CD14-positive monocyte (primary cell): ENCODE measurements around the gene UBXN1. TPM values are rescaled to one million over a fixed set of nuclear protein-coding genes. Genes with fewer than 3 reads are reported as not detected.

Source experiments
- DNase-seq, 3 donors: peaks; one replicate each; pipeline ENCODE4 v3.0.0-alpha.2; 2011 to 2022
- H2AFZ ChIP-seq: 2 replicates; pipeline ENCODE4 v1.6.0; 2012; ENCODE audit warnings: mild to moderate bottlenecking, low read depth, low read length, inconsistent platforms; ENCODE audit not compliant: insufficient read depth, poor library complexity, severe bottlenecking
- H3K27ac ChIP-seq, 2 donors: 1 replicate in 1 of 2; 2 replicates in 1 of 2; pipeline ENCODE4 v1.5.1; 2012 to 2013; ENCODE audit warnings: low read length in 2 of 2, control low read depth in 1 of 2, inconsistent platforms in 1 of 2, low read depth in 1 of 2, mild to moderate bottlenecking in 1 of 2
- H3K27me3 ChIP-seq, 2 donors: one replicate each; pipeline versions ENCODE4 v1.6.0 to v1.6.1; 2011 to 2013; ENCODE audit warnings: low read length in 2 of 2; ENCODE audit not compliant: control insufficient read depth in 2 of 2, insufficient read depth in 2 of 2
- H3K36me3 ChIP-seq, 2 donors: replicated peaks in 1 of 2; 1 replicate in 1 of 2; 2 replicates in 1 of 2; pipeline versions ENCODE4 v1.5.1 to v1.6.1; 2012 to 2013; ENCODE audit warnings: low read length in 2 of 2, control low read depth in 1 of 2, inconsistent platforms in 1 of 2, mild to moderate bottlenecking in 1 of 2; ENCODE audit not compliant: insufficient read depth in 2 of 2, control insufficient read depth in 1 of 2
- H3K4me1 ChIP-seq, 2 donors: 1 replicate in 1 of 2; 2 replicates in 1 of 2; pipeline versions ENCODE4 v1.5.1 to v1.6.1; 2012 to 2013; ENCODE audit warnings: low read length in 2 of 2, control low read depth in 1 of 2, inconsistent platforms in 1 of 2, mild to moderate bottlenecking in 1 of 2, moderate library complexity in 1 of 2; ENCODE audit not compliant: insufficient read depth in 2 of 2, control insufficient read depth in 1 of 2
- H3K4me2 ChIP-seq: replicated peaks from 2 replicates; pipeline ENCODE3; 2012; ENCODE audit warnings: low read length, moderate library complexity, mild to moderate bottlenecking; ENCODE audit not compliant: poor library complexity, severe bottlenecking; ENCODE audit errors: extremely low read depth
- H3K4me3 ChIP-seq, 3 experiments: fragments of 200-600 bp in 1 of 3; sonication (generic) in 1 of 3; replicated peaks in 1 of 3; 1 replicate in 2 of 3; 2 replicates in 1 of 3; pipeline ENCODE4 v1.5.1; 2011 to 2013; ENCODE audit warnings: low read length in 3 of 3, mild to moderate bottlenecking in 3 of 3, control low read depth in 2 of 3, low read depth in 2 of 3, inconsistent platforms in 1 of 3, moderate library complexity in 1 of 3
- H3K79me2 ChIP-seq: 2 replicates; pipeline ENCODE4 v1.6.0; 2012; ENCODE audit warnings: mild to moderate bottlenecking, control low read depth, inconsistent platforms, low read length, moderate library complexity; ENCODE audit not compliant: insufficient read depth
- H3K9ac ChIP-seq: 2 replicates; pipeline ENCODE4 v1.6.0; 2017; ENCODE audit warnings: low read length, mild to moderate bottlenecking; ENCODE audit not compliant: insufficient read depth, poor library complexity, severe bottlenecking
- H3K9me3 ChIP-seq, 2 donors: replicated peaks in 1 of 2; 1 replicate in 1 of 2; 2 replicates in 1 of 2; pipeline versions ENCODE4 v1.5.1 to v1.6.1; 2012 to 2013; ENCODE audit warnings: low read length in 2 of 2, control low read depth in 1 of 2; ENCODE audit not compliant: control insufficient read depth in 1 of 2, insufficient read depth in 1 of 2
- H4K20me1 ChIP-seq: 2 replicates; pipeline ENCODE4 v1.6.0; 2012; ENCODE audit warnings: mild to moderate bottlenecking, low read length, control low read depth, moderate library complexity; ENCODE audit not compliant: insufficient read depth
- H3K27ac Mint-ChIP-seq, 7 donors: one replicate each; pipeline ENCODE4 v1.8.0; 2020; ENCODE audit warnings: mild to moderate bottlenecking in 7 of 7, mixed read lengths in 7 of 7, moderate library complexity in 6 of 7, inconsistent platforms in 2 of 7
- H3K27me3 Mint-ChIP-seq, 3 donors: one replicate each; pipeline ENCODE4 v1.8.0; 2021 to 2022; ENCODE audit warnings: low read depth in 3 of 3, mild to moderate bottlenecking in 3 of 3, mixed read lengths in 3 of 3, moderate library complexity in 3 of 3, inconsistent platforms in 1 of 3
- H3K36me3 Mint-ChIP-seq, 2 donors: one replicate each; pipeline ENCODE4 v1.8.0; 2020; ENCODE audit warnings: mixed read lengths in 2 of 2, inconsistent platforms in 1 of 2, mild to moderate bottlenecking in 1 of 2
- H3K4me1 Mint-ChIP-seq: one replicate; pipeline ENCODE4 v1.8.0; 2020; ENCODE audit warnings: mild to moderate bottlenecking, mixed read lengths
- H3K4me3 Mint-ChIP-seq, 2 donors: one replicate each; pipeline ENCODE4 v1.8.0; 2020; ENCODE audit warnings: mild to moderate bottlenecking in 2 of 2, mixed read lengths in 2 of 2, moderate library complexity in 1 of 2
- H3K9me3 Mint-ChIP-seq, 7 donors: one replicate each; pipeline ENCODE4 v1.8.0; 2020 to 2022; ENCODE audit warnings: mixed read lengths in 7 of 7, mild to moderate bottlenecking in 6 of 7, moderate library complexity in 6 of 7, inconsistent platforms in 2 of 7
- WGBS: methylation state at CpG from one replicate; pipeline ENCODE4 v1.1.5; 2013; ENCODE audit warnings: missing lambda C conversion rate; ENCODE audit not compliant: insufficient coverage; 5-methylcytosine and 5-hydroxymethylcytosine counted together
- intact Hi-C, 2 donors: fragments of 100-400 bp; cut with micrococcal nuclease; formaldehyde crosslinking; loops; one replicate each; pipeline versions ENCODE4 v1.15.0 to v1.15.1; 2023
- polyA plus RNA-seq, 3 donors: library from polyadenylated mRNA; depleted of rRNA in 1 of 3; unstranded in 2 of 3; stranded (reverse) in 1 of 3; fragments of 300-500 nt in 2 of 3; fragments of >200 nt in 1 of 3; fragmentation: Illumina TruSeq in 2 of 3; gene quantifications; 1 replicate in 2 of 3; 2 replicates in 1 of 3; pipeline ENCODE4 v1.2.3, GENCODE V29; 2012 to 2021
- TF ChIP-seq, protein P1 (sequence below): fragments of 200-600 bp; IDR thresholded peaks from one replicate; pipeline ENCODE4 v1.8.0; 2022; ENCODE audit warnings: antibody characterized with exemption, mild to moderate bottlenecking

UBXN1 gene
- polyA plus RNA-seq, 3 donors, result 93.9 to 147 (median 106) TPM

DNA sequence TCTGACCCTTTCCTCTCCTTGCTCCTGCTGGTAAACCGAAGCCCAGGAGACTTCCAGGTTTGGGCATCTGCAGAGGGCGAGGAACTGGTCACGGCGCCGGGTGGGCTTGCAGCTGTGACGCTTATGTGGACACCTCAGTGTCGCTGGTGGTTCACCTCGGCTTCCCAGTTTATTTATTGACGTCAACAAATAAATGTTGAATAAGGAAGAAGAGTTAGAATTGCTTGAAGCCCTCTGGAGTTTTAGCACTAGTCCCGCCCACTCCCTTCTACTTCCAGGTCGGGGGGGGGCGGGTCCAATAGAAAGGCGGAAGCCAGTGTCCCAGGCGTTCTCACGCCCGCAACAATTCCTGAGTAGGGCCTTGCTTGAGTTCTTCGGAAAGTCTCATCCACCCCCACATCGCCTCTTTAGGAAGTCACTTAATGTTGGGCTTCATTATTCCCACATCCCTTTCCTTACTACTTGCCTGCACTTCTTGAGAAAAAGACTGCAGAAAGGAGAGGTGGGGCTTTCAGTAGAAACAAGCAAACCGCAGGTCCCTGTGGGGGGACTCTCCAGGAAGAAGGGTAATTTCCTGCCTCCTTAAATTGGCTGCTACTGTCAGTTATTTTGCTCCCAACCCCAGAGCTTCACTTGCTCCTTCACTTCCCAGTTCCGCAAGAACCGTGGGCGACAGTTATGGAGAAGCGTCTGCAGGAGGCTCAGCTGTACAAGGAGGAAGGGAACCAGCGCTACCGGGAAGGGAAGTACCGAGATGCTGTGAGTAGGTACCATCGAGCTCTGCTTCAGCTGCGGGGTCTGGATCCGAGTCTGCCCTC lies 49.5 kb upstream of the UBXN1 start, which contains the start of gene TTC9C:
Gene TTC9C (plus strand): TSS at position 316 of the 818 bp plus-strand sequence. CDS start 363 bp downstream, at position 679.
- intact Hi-C loops, result loop anchor here (5.0 kb wide), 1 partner anchor 44 kb away; the partner anchor contains the start of gene TAF6L (in 2 of the 2)
- Mint-ChIP-seq H3K4me1 (peaks cover 47% of the 10 kb centered on the region), H3K4me3 (peak within 1 kb of the TSS; percentile 91 to 98), H3K9me3 (peaks cover 0 to 3% (median 0%) of the 10 kb centered on the region in 7 donors), H3K27me3 (no peaks in the 10 kb centered on the region), H3K27ac (peak within 1 kb of the TSS; percentile 94 to 98 (median 98)), H3K36me3 (peaks cover 22 to 37% of the 10 kb centered on the region in 2 donors)
- 0% methylated on average over 10 of the region's 29 CpGs for WGBS
- DNase-seq, result peak; percentile 74 to 87 (median 86)
- no peaks in the 10 kb centered on the region for H3K27me3 ChIP-seq
- TF ChIP-seq, protein P1, sequence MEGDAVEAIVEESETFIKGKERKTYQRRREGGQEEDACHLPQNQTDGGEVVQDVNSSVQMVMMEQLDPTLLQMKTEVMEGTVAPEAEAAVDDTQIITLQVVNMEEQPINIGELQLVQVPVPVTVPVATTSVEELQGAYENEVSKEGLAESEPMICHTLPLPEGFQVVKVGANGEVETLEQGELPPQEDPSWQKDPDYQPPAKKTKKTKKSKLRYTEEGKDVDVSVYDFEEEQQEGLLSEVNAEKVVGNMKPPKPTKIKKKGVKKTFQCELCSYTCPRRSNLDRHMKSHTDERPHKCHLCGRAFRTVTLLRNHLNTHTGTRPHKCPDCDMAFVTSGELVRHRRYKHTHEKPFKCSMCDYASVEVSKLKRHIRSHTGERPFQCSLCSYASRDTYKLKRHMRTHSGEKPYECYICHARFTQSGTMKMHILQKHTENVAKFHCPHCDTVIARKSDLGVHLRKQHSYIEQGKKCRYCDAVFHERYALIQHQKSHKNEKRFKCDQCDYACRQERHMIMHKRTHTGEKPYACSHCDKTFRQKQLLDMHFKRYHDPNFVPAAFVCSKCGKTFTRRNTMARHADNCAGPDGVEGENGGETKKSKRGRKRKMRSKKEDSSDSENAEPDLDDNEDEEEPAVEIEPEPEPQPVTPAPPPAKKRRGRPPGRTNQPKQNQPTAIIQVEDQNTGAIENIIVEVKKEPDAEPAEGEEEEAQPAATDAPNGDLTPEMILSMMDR, result no peak
- H3K27ac ChIP-seq, result peak within 1 kb of the TSS; percentile 88 to 91
- H3K4me2 ChIP-seq, result peak within 1 kb of the TSS; percentile 100
- H3K9me3 ChIP-seq, result no peaks in the 10 kb centered on the region
- peaks cover 47% of the 10 kb centered on the region for H4K20me1 ChIP-seq
- peaks cover 22 to 26% of the 10 kb centered on the region in 2 donors for H3K36me3 ChIP-seq
- H3K79me2 ChIP-seq, result peaks cover 81% of the 10 kb centered on the region
- peak within 1 kb of the TSS; percentile 91 for H3K9ac ChIP-seq
- peak within 1 kb of the TSS; percentile 90 for H2AFZ ChIP-seq
- peaks cover 36 to 45% of the 10 kb centered on the region in 2 donors for H3K4me1 ChIP-seq
- H3K4me3 ChIP-seq, result peak within 1 kb of the TSS; percentile 84 to 97 (median 91)

DNA sequence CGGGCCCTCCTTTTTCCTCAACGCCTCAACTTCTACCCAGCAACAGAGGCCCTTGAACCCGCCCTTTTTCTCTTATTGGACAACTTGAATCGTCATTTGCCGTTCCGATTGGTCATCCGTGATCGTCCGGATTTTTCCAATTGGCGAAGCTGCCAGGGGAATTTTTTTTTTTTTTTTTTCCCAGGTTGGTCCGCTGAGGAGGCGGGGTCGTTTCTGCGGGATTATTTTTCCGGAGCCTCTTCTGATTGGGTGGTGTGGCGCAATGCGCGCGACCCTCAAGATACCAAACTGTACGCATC lies 48.9 kb upstream of the UBXN1 start:
- Histone ChIP-seq H3K4me2 (peak overlapping the region; percentile 100), H3K36me3 (peaks cover 23 to 26% of the 10 kb centered on the region in 2 donors), H3K9me3 (no peaks in the 10 kb centered on the region), H3K4me3 (peak overlapping the region; percentile 60 to 91 (median 84)), H4K20me1 (peaks cover 48% of the 10 kb centered on the region), H3K27me3 (no peaks in the 10 kb centered on the region), H3K79me2 (peaks cover 81% of the 10 kb centered on the region), H3K9ac (peak overlapping the region; percentile 91), H3K27ac (peak overlapping the region; percentile 88 to 91), H3K4me1 (peaks cover 36 to 45% of the 10 kb centered on the region in 2 donors), H2AFZ (peak overlapping the region; percentile 90)
- TF ChIP-seq, protein P1, result no peak
- Mint-ChIP-seq H3K9me3 (peaks cover 0 to 3% (median 0%) of the 10 kb centered on the region in 7 donors), H3K4me1 (peaks cover 47% of the 10 kb centered on the region), H3K36me3 (peaks cover 22 to 37% of the 10 kb centered on the region in 2 donors), H3K27me3 (no peaks in the 10 kb centered on the region), H3K27ac (peak overlapping the region; percentile 94 to 98 (median 98)), H3K4me3 (peak overlapping the region; percentile 91 to 98)
- intact Hi-C loops, result loop anchor here (1.0 to 5.0 kb wide), 2 partner anchors 19 to 44 kb away; partner anchors contain the start of gene TAF6L (in 2 of the 2)
- peak; percentile 95 to 98 (median 95) for DNase-seq
- WGBS, result 0% methylated on average over 15 of the region's 20 CpGs
